B cell (primary cell): ENCODE measurements around the gene SPATA2L. TPM values are rescaled to one million over a fixed set of nuclear protein-coding genes. Genes with fewer than 3 reads are reported as not detected.

Source experiments
- ATAC-seq: fragments of 200-7000 bp; cut with Tn5 transposase; one replicate; pipeline ENCODE4 v1.10.0; 2021; ENCODE audit warnings: low read depth, mild to moderate bottlenecking, moderate number of reproducible peaks, moderate library complexity
- CTCF ChIA-PET: fragments of 350-600 bp; sonication (Branson Sonifier 250); formaldehyde crosslinking; loops from one replicate; lab custom pipeline; 2021; ENCODE audit warnings: antibody characterized with exemption, inconsistent platforms; lab: Charles Lee
- POLR2A ChIA-PET: fragments of 350-600 bp; sonication (Branson Sonifier 250); formaldehyde crosslinking; loops from one replicate; lab custom pipeline; 2021; ENCODE audit warnings: antibody characterized with exemption; lab: Charles Lee
- DNase-seq: peaks from one replicate; pipeline ENCODE4 v3.0.0; 2013
- H2AFZ ChIP-seq: 2 replicates; pipeline ENCODE4 v1.6.1; 2012; ENCODE audit warnings: mild to moderate bottlenecking, low read depth, low read length; ENCODE audit not compliant: insufficient read depth, poor library complexity, severe bottlenecking
- H3K27ac ChIP-seq, 2 donors: 1 replicate in 1 of 2; 2 replicates in 1 of 2; pipeline ENCODE4 v1.5.1; 2012 to 2013; ENCODE audit warnings: low read length in 2 of 2, mild to moderate bottlenecking in 2 of 2, moderate library complexity in 1 of 2
- H3K27me3 ChIP-seq, 4 experiments: fragments of 200-600 bp in 1 of 4; sonication (generic) in 1 of 4; replicated peaks in 1 of 4; 1 replicate in 2 of 4; 2 replicates in 2 of 4; pipeline versions ENCODE4 v1.6.1 to v1.7.0; 2013 to 2016; ENCODE audit warnings: low read length in 3 of 4, mild to moderate bottlenecking in 2 of 4, mixed read lengths in 1 of 4, moderate library complexity in 1 of 4; ENCODE audit not compliant: insufficient read depth in 4 of 4, control insufficient read depth in 3 of 4; ENCODE audit errors: control extremely low read depth in 1 of 4
- H3K36me3 ChIP-seq, 2 experiments: replicated peaks in 1 of 2; 1 replicate in 1 of 2; 2 replicates in 1 of 2; pipeline versions ENCODE4 v1.6.1 to v1.7.1; 2013; ENCODE audit warnings: low read length in 1 of 2; ENCODE audit not compliant: insufficient read depth in 2 of 2, control insufficient read depth in 1 of 2; ENCODE audit errors: control extremely low read depth in 1 of 2, extremely low read depth in 1 of 2
- H3K4me1 ChIP-seq, 2 donors: fragments of 200-600 bp in 1 of 2; sonication (generic) in 1 of 2; 1 replicate in 1 of 2; 2 replicates in 1 of 2; pipeline versions ENCODE4 v1.5.1 to v1.6.1; 2013 to 2017; ENCODE audit warnings: low read length in 2 of 2; ENCODE audit not compliant: control insufficient read depth in 2 of 2, insufficient read depth in 2 of 2
- H3K4me2 ChIP-seq: replicated peaks from 2 replicates; pipeline ENCODE3; 2012; ENCODE audit warnings: mild to moderate bottlenecking, low read depth, low read length; ENCODE audit not compliant: poor library complexity, severe bottlenecking
- H3K4me3 ChIP-seq, 5 experiments: fragments of 200-600 bp in 1 of 5; sonication (generic) in 1 of 5; 1 replicate in 3 of 5; 2 replicates in 2 of 5; pipeline versions ENCODE4 v1.5.1 to v1.7.0; 2011 to 2016; ENCODE audit warnings: low read length in 4 of 5, mild to moderate bottlenecking in 4 of 5, low read depth in 2 of 5, control low read depth in 1 of 5, moderate library complexity in 1 of 5; ENCODE audit not compliant: insufficient read depth in 1 of 5; ENCODE audit errors: control extremely low read depth in 1 of 5, extremely low read depth in 1 of 5
- H3K79me2 ChIP-seq: fragments of 200-600 bp; sonication (generic); one replicate; pipeline ENCODE4 v1.6.0; 2016; ENCODE audit warnings: low read length; ENCODE audit not compliant: control insufficient read depth, insufficient read depth
- H3K9ac ChIP-seq: fragments of 200-600 bp; sonication (generic); 2 replicates; pipeline ENCODE4 v1.6.1; 2017; ENCODE audit warnings: mild to moderate bottlenecking, low read length, moderate library complexity
- H3K9me3 ChIP-seq, 3 donors: one replicate each; pipeline versions ENCODE4 v1.6.1 to v1.7.1; 2013; ENCODE audit warnings: low read length in 2 of 3; ENCODE audit not compliant: control insufficient read depth in 2 of 3, insufficient read depth in 1 of 3; ENCODE audit errors: control extremely low read depth in 1 of 3
- H4K20me1 ChIP-seq: 2 replicates; pipeline ENCODE4 v1.6.0; 2012; ENCODE audit warnings: mild to moderate bottlenecking, low read length; ENCODE audit not compliant: insufficient read depth, control insufficient read depth, poor library complexity, severe bottlenecking
- H3K27ac Mint-ChIP-seq: one replicate; pipeline ENCODE4 v1.8.0; 2021; ENCODE audit warnings: mixed read lengths
- H3K27me3 Mint-ChIP-seq: one replicate; pipeline ENCODE4 v1.8.0; 2021; ENCODE audit warnings: mixed read lengths
- H3K4me1 Mint-ChIP-seq: one replicate; pipeline ENCODE4 v1.8.0; 2021; ENCODE audit warnings: mixed read lengths
- H3K4me3 Mint-ChIP-seq: one replicate; pipeline ENCODE4 v1.8.0; 2021; ENCODE audit warnings: mixed read lengths
- H3K9me3 Mint-ChIP-seq: one replicate; pipeline ENCODE4 v1.8.0; 2022; ENCODE audit warnings: mixed read lengths; ENCODE audit not compliant: insufficient read depth
- CTCF ChIP-seq: fragments of 200-600 bp; IDR thresholded peaks from one replicate; pipeline ENCODE4 v1.8.0; 2022; ENCODE audit warnings: antibody characterized with exemption, mild to moderate bottlenecking
- EZH2 ChIP-seq: IDR thresholded peaks from 2 replicates; pipeline ENCODE4 v1.6.1; 2012; ENCODE audit warnings: borderline replicate concordance, low read depth, mild to moderate bottlenecking, moderate library complexity, low read length; ENCODE audit not compliant: insufficient read depth, poor library complexity, severe bottlenecking
- whole genome bisulfite sequencing: methylation state at CpG from one replicate; pipeline ENCODE4 v1.1.5; 2013; ENCODE audit warnings: missing lambda C conversion rate; ENCODE audit not compliant: insufficient coverage; 5-methylcytosine and 5-hydroxymethylcytosine counted together
- intact Hi-C: fragments of 100-400 bp; cut with micrococcal nuclease; formaldehyde crosslinking; loops from one replicate; pipeline ENCODE4 v1.10.0; 2022
- polyA plus RNA-seq: library from polyadenylated mRNA; depleted of rRNA; stranded (reverse); fragments of >200 nt; gene quantifications from 2 replicates; pipeline ENCODE4 v1.2.3, GENCODE V29; 2012
- total RNA-seq, 2 donors: library from RNA; stranded (reverse); fragments of 120-200 nt in 1 of 2; gene quantifications; 1 replicate in 1 of 2; 2 replicates in 1 of 2; pipeline versions ENCODE4 v1.2.3 to v1.2.4, GENCODE V29; 2013 to 2022

SPATA2L gene
- total and polyA plus RNA-seq, 2 donors (not counting 1 experiment from before 2014, with no cell fraction given), result 16.4 to 32.1 TPM

GRCh38 chr16:89706518-89707260 is 5.2 kb upstream of the SPATA2L start:
- no peaks in the 10 kb centered on the region for H3K9me3 ChIP-seq
- CTCF ChIA-PET, result interaction anchor here (0.6 to 7.6 kb wide), 30 partner anchors 8 to 378 kb away, joined by 3 to 171 read pairs (median 4); partner anchors contain the start of genes FANCA and VPS9D1
- H3K36me3 ChIP-seq, result no peaks in the 10 kb centered on the region
- no peak for ATAC-seq
- H3K9me3 Mint-ChIP-seq, result no peaks in the 10 kb centered on the region
- H3K27me3 ChIP-seq, result no peaks in the 10 kb centered on the region
- POLR2A ChIA-PET, result interaction anchor here (0.5 to 1.3 kb wide), 6 partner anchors 8 to 154 kb away, joined by 3 to 7 read pairs (median 6); partner anchors contain the start of gene VPS9D1
- no peak overlapping the region for H3K4me3 ChIP-seq
- 93% methylated on average over 14 of the region's 14 CpGs for WGBS
- H3K27ac Mint-ChIP-seq, result no peak overlapping the region
- H3K79me2 ChIP-seq, result no peaks in the 10 kb centered on the region
- intact Hi-C loops, result loop anchor here (1.0 to 10.0 kb wide), 3 partner anchors 58 to 204 kb away; partner anchors contain the start of gene FANCA
- no peak overlapping the region for H3K9ac ChIP-seq
- no peak for DNase-seq
- H2AFZ ChIP-seq, result no peak overlapping the region
- peaks cover 9% of the 10 kb centered on the region for H3K4me1 Mint-ChIP-seq
- no peak overlapping the region for H3K4me3 Mint-ChIP-seq
- H4K20me1 ChIP-seq, result no peaks in the 10 kb centered on the region
- TF ChIP-seq CTCF (no peak), EZH2 (no peak)
- H3K27ac ChIP-seq, result no peak overlapping the region
- peak overlapping the region; percentile 60 for H3K4me2 ChIP-seq
- H3K4me1 ChIP-seq, result peaks cover 8 to 14% of the 10 kb centered on the region in 2 donors
- no peaks in the 10 kb centered on the region for H3K27me3 Mint-ChIP-seq

- ChIA-PET CTCF (interaction anchor here (0.9 to 7.6 kb wide), 9 partner anchors 10 to 218 kb away, joined by 3 to 171 read pairs (median 6); partner anchors contain the start of gene TUBB3), POLR2A (interaction anchor here (0.5 to 1.3 kb wide), 2 partner anchors 48 to 88 kb away, joined by 3 to 6 read pairs; partner anchors contain the start of genes CHMP1A and SPATA33)
- no peak for TF ChIP-seq CTCF
- TF ChIP-seq EZH2, result no peak
- Mint-ChIP-seq H3K4me1 (peaks cover 13% of the 10 kb centered on the region), H3K9me3 (no peaks in the 10 kb centered on the region), H3K27me3 (no peaks in the 10 kb centered on the region), H3K27ac (no peak overlapping the region), H3K4me3 (no peak overlapping the region)
- H3K4me3 ChIP-seq, result no peak overlapping the region
- H3K27ac ChIP-seq, result no peak overlapping the region
- H3K27me3 ChIP-seq, result no peaks in the 10 kb centered on the region
- DNase-seq (no peak), ATAC-seq (no peak)
- no peaks in the 10 kb centered on the region for H3K36me3 ChIP-seq
- H3K4me2 ChIP-seq, result no peak overlapping the region
- peaks cover 8% of the 10 kb centered on the region for H4K20me1 ChIP-seq
- 97% methylated on average over 12 of the region's 15 CpGs for WGBS
- H3K4me1 ChIP-seq, result peaks cover 16 to 22% of the 10 kb centered on the region in 2 donors
- intact Hi-C loops, result loop anchor here (10.0 kb wide), 1 partner anchor 60 kb away; no protein-coding TSS in a partner anchor
- no peak overlapping the region for H2AFZ ChIP-seq
- no peaks in the 10 kb centered on the region for H3K79me2 ChIP-seq
- H3K9ac ChIP-seq, result no peak overlapping the region
- no peaks in the 10 kb centered on the region for H3K9me3 ChIP-seq
Measured at GRCh38 chr16:89705006-89705405, 3.5 kb upstream of the SPATA2L start.
